Activated CD8-positive, alpha-beta memory T cell treated with anti-CD3 and anti-CD28 coated beads, Interleukin-2, amount 50 U/mL, for 1 hour (primary cell): ENCODE measurements around the gene STXBP5.
A peak's percentile ranks its signal among the peaks of the same experiment; 100 is the strongest.

Experiments used
- DNase-seq: peaks from one replicate; pipeline ENCODE4 v3.0.0-alpha.2; 2020; ENCODE audit errors: extremely low read depth

The STXBP5 gene

GRCh38 chr6:147178355-147178754 is 25.9 kb upstream of the STXBP5 start:
- DNase-seq = no peak

GRCh38 chr6:147179809-147180208 is 24.4 kb upstream of the STXBP5 start:
- DNase-seq = no peak

GRCh38 chr6:147180926-147181325 is 23.3 kb upstream of the STXBP5 start:
- no peak for DNase-seq

- DNase-seq = no peak
These were observed 19.8 kb upstream of the STXBP5 start for GRCh38 chr6:147184379-147184778.

- DNase-seq = no peak
These were observed 19.0 kb upstream of the STXBP5 start for GRCh38 chr6:147185216-147185615.

GRCh38 chr6:147190556-147190955 is 13.7 kb upstream of the STXBP5 start:
- DNase-seq = no peak

- no peak for DNase-seq
These were observed 11.8 kb upstream of the STXBP5 start for GRCh38 chr6:147192278-147192911.

GRCh38 chr6:147194652-147195411 is 9.4 kb upstream of the STXBP5 start:
- no peak for DNase-seq

- DNase-seq = no peak
These were observed 8.7 kb upstream of the STXBP5 start for GRCh38 chr6:147195510-147195909.

GRCh38 chr6:147195987-147196386 is 8.2 kb upstream of the STXBP5 start:
- DNase-seq = no peak

- DNase-seq = no peak
These were observed 3.5 kb upstream of the STXBP5 start for GRCh38 chr6:147200711-147201110.

GRCh38 chr6:147201885-147202515 is 2.2 kb upstream of the STXBP5 start:
- no peak for DNase-seq

GRCh38 chr6:147202516-147203310 is 1.5 kb upstream of the STXBP5 start:
- peak; percentile 70 for DNase-seq

- DNase-seq = no peak
These were observed 732 bp upstream of the STXBP5 start for GRCh38 chr6:147203311-147204059.

- no peak for DNase-seq
These were observed 660 bp downstream of the STXBP5 start for GRCh38 chr6:147204843-147205311.

- no peak for DNase-seq
These were observed 1.7 kb downstream of the STXBP5 start for GRCh38 chr6:147205690-147206600.

GRCh38 chr6:147207351-147207750 is 3.1 kb downstream of the STXBP5 start:
- DNase-seq = no peak

- DNase-seq = no peak
These were observed 3.9 kb downstream of the STXBP5 start for GRCh38 chr6:147207837-147208754.

GRCh38 chr6:147209762-147210449 is 5.7 kb downstream of the STXBP5 start:
- DNase-seq = no peak
